Rectal smooth muscle tissue (tissue), 1 donor: ENCODE data around the gene PNMA6E.
"Not testable (repeated sequence)": the region's sequence is repeated elsewhere in the genome, so short reads cannot be mapped to it uniquely, and the experiment has no call there.

Experiments
- H3K27ac ChIP-seq: one replicate; pipeline ENCODE4 v1.7.0; 2013; ENCODE audit warnings: low read depth, low read length, inconsistent platforms
- H3K27me3 ChIP-seq: one replicate; pipeline ENCODE4 v1.7.0; 2013; ENCODE audit warnings: low read length; ENCODE audit not compliant: control insufficient read depth, insufficient read depth
- H3K36me3 ChIP-seq: one replicate; pipeline ENCODE4 v1.7.0; 2013; ENCODE audit warnings: low read length; ENCODE audit not compliant: control insufficient read depth, insufficient read depth
- H3K4me1 ChIP-seq: one replicate; pipeline ENCODE4 v1.7.0; 2013; ENCODE audit warnings: low read length; ENCODE audit not compliant: control insufficient read depth, insufficient read depth
- H3K4me3 ChIP-seq: one replicate; pipeline ENCODE4 v1.7.0; 2013; ENCODE audit warnings: low read length
- H3K9ac ChIP-seq: one replicate; pipeline ENCODE4 v1.7.0; 2013; ENCODE audit warnings: low read length

PNMA6E gene

GRCh38 chrX:153398275-153398960 lies 2.7 kb downstream of the PNMA6E start:
- no peak overlapping the region for H3K4me3 ChIP-seq
- H3K4me1 ChIP-seq, result no peaks in the 10 kb centered on the region
- no peak overlapping the region for H3K27ac ChIP-seq
- no peaks in the 10 kb centered on the region for H3K36me3 ChIP-seq
- H3K27me3 ChIP-seq, result no peaks in the 10 kb centered on the region
- no peak overlapping the region for H3K9ac ChIP-seq

GRCh38 chrX:153397256-153397960 lies 3.7 kb downstream of the PNMA6E start:
- Histone ChIP-seq H3K27me3 (no peaks in the 10 kb centered on the region), H3K36me3 (no peaks in the 10 kb centered on the region), H3K27ac (no peak overlapping the region), H3K4me3 (no peak overlapping the region), H3K4me1 (no peaks in the 10 kb centered on the region), H3K9ac (no peak overlapping the region)

GRCh38 chrX:153396320-153397195 lies 4.6 kb downstream of the PNMA6E start:
- H3K36me3 ChIP-seq, result no peaks in the 10 kb centered on the region
- no peak overlapping the region for H3K9ac ChIP-seq
- H3K27ac ChIP-seq, result no peak overlapping the region
- H3K4me1 ChIP-seq, result no peaks in the 10 kb centered on the region
- no peak overlapping the region for H3K4me3 ChIP-seq
- H3K27me3 ChIP-seq, result no peaks in the 10 kb centered on the region

GRCh38 chrX:153395613-153396319 lies 5.4 kb downstream of the PNMA6E start:
- H3K27me3 ChIP-seq, result no peaks in the 10 kb centered on the region
- no peaks in the 10 kb centered on the region for H3K36me3 ChIP-seq
- H3K4me3 ChIP-seq, result no peak overlapping the region
- no peak overlapping the region for H3K27ac ChIP-seq
- no peaks in the 10 kb centered on the region for H3K4me1 ChIP-seq
- H3K9ac ChIP-seq, result no peak overlapping the region

- no peaks in the 10 kb centered on the region for H3K36me3 ChIP-seq
- no peak overlapping the region for H3K9ac ChIP-seq
- no peak overlapping the region for H3K4me3 ChIP-seq
- no peaks in the 10 kb centered on the region for H3K4me1 ChIP-seq
- no peaks in the 10 kb centered on the region for H3K27me3 ChIP-seq
- no peak overlapping the region for H3K27ac ChIP-seq
Measured at GRCh38 chrX:153394612-153395011, 6.5 kb downstream of the PNMA6E start.

GRCh38 chrX:153392642-153393321 lies 8.4 kb downstream of the PNMA6E start:
- H3K4me1 ChIP-seq, result no peaks in the 10 kb centered on the region
- no peaks in the 10 kb centered on the region for H3K36me3 ChIP-seq
- no peak overlapping the region for H3K9ac ChIP-seq
- H3K27ac ChIP-seq, result no peak overlapping the region
- no peak overlapping the region for H3K4me3 ChIP-seq
- no peaks in the 10 kb centered on the region for H3K27me3 ChIP-seq

- H3K4me1 ChIP-seq, H3K27ac ChIP-seq, H3K9ac ChIP-seq, H3K27me3 ChIP-seq, H3K4me3 ChIP-seq, H3K36me3 ChIP-seq: not testable (repeated sequence)
Measured at GRCh38 chrX:153389460-153389768, 11.7 kb downstream of the PNMA6E start.

- Histone ChIP-seq H3K27me3 (peaks cover 2% of the 10 kb centered on the region), H3K4me1 (no peaks in the 10 kb centered on the region), H3K36me3 (no peaks in the 10 kb centered on the region), H3K4me3 (no peak overlapping the region), H3K27ac (no peak overlapping the region), H3K9ac (no peak overlapping the region)
Measured at GRCh38 chrX:153388722-153389459, 12.3 kb downstream of the PNMA6E start.

- no peak overlapping the region for H3K27ac ChIP-seq
- H3K36me3 ChIP-seq, result no peaks in the 10 kb centered on the region
- peaks cover 2% of the 10 kb centered on the region for H3K27me3 ChIP-seq
- H3K9ac ChIP-seq, result no peak overlapping the region
- no peak overlapping the region for H3K4me3 ChIP-seq
- H3K4me1 ChIP-seq, result no peaks in the 10 kb centered on the region
Measured at GRCh38 chrX:153387987-153388721, 13.0 kb downstream of the PNMA6E start.

- H3K36me3 ChIP-seq, result no peaks in the 10 kb centered on the region
- no peak overlapping the region for H3K27ac ChIP-seq
- H3K9ac ChIP-seq, result no peak overlapping the region
- no peaks in the 10 kb centered on the region for H3K4me1 ChIP-seq
- H3K4me3 ChIP-seq, result no peak overlapping the region
- peaks cover 5% of the 10 kb centered on the region for H3K27me3 ChIP-seq
Measured at GRCh38 chrX:153387345-153387744, 13.8 kb downstream of the PNMA6E start.

- no peak overlapping the region for H3K27ac ChIP-seq
- H3K4me3 ChIP-seq, result no peak overlapping the region
- no peak overlapping the region for H3K9ac ChIP-seq
- peaks cover 5% of the 10 kb centered on the region for H3K27me3 ChIP-seq
- H3K4me1 ChIP-seq, result no peaks in the 10 kb centered on the region
- no peaks in the 10 kb centered on the region for H3K36me3 ChIP-seq
Measured at GRCh38 chrX:153386097-153386496, 15.1 kb downstream of the PNMA6E start.
